ENCODE results near the gene PSG3. TPM values are rescaled to one million over a fixed set of nuclear protein-coding genes. Genes with fewer than 3 reads are reported as not detected.
"Not testable (repeated sequence)": the region's sequence is repeated elsewhere in the genome, so short reads cannot be mapped to it uniquely, and the experiment has no call there.

PSG3 gene
- polyA plus RNA-seq, 1 experiment: 0.39 TPM

GRCh38 chr19:42741726-42742607 lies 1.7 kb upstream of the PSG3 start:
- H3K27me3 ChIP-seq (ENCODE audit: control insufficient read depth, insufficient read depth, low read length); H3K4me3 ChIP-seq (ENCODE audit: low read depth, low read length); H3K36me3 ChIP-seq (ENCODE audit: control insufficient read depth, insufficient read depth, low read length); DNase-seq (ENCODE audit: low read depth); POLR2A ChIA-PET: not testable (repeated sequence)
- peak; percentile 59 for TF ChIP-seq CTCF (IDR thresholded peaks at IDR 0.05; ENCODE audit: insufficient read depth, low read depth, low read length)
- CTCF ChIA-PET: interaction anchor here (0.6 to 4.5 kb wide), 15 partner anchors 10 to 146 kb away, joined by 3 to 41 read pairs (median 4); no protein-coding TSS in a partner anchor

- POLR2A ChIA-PET; H3K4me3 ChIP-seq (ENCODE audit: low read depth, low read length); DNase-seq (ENCODE audit: low read depth); H3K36me3 ChIP-seq (ENCODE audit: control insufficient read depth, insufficient read depth, low read length); H3K27me3 ChIP-seq (ENCODE audit: control insufficient read depth, insufficient read depth, low read length): not testable (repeated sequence)
- CTCF ChIA-PET: interaction anchor here (0.8 kb wide), 1 partner anchor 45 kb away, joined by 5 read pairs; no protein-coding TSS in a partner anchor
These were observed 2.7 kb downstream of the PSG3 start for GRCh38 chr19:42737581-42738011.

- DNase-seq (ENCODE audit: low read depth); H3K36me3 ChIP-seq (ENCODE audit: control insufficient read depth, insufficient read depth, low read length); CTCF ChIA-PET; POLR2A ChIA-PET; H3K4me3 ChIP-seq (ENCODE audit: low read depth, low read length); H3K27me3 ChIP-seq (ENCODE audit: control insufficient read depth, insufficient read depth, low read length): not testable (repeated sequence)
These were observed 11.9 kb downstream of the PSG3 start for GRCh38 chr19:42728341-42728740.

- POLR2A ChIA-PET; CTCF ChIA-PET; H3K4me3 ChIP-seq (ENCODE audit: low read depth, low read length): not testable (repeated sequence)
These were observed 26.3 kb downstream of the PSG3 start for GRCh38 chr19:42714000-42714399.

GRCh38 chr19:42712753-42713152 lies 27.5 kb downstream of the PSG3 start:
- H3K27me3 ChIP-seq (ENCODE audit: control insufficient read depth, insufficient read depth, low read length); H3K4me3 ChIP-seq (ENCODE audit: low read depth, low read length); POLR2A ChIA-PET; H3K36me3 ChIP-seq (ENCODE audit: control insufficient read depth, insufficient read depth, low read length); DNase-seq (ENCODE audit: low read depth): not testable (repeated sequence)
- CTCF ChIA-PET: interaction anchor here (1.3 kb wide), 1 partner anchor 19 kb away, joined by 3 read pairs; no protein-coding TSS in a partner anchor

More at GRCh38 chr19:42714000-42714399, 26.3 kb downstream of the PSG3 start:
- H3K36me3 ChIP-seq (ENCODE audit: control insufficient read depth, insufficient read depth, low read length); H3K27me3 ChIP-seq (ENCODE audit: control insufficient read depth, insufficient read depth, low read length); DNase-seq (ENCODE audit: low read depth): not testable (repeated sequence)

- H3K27me3 ChIP-seq (ENCODE audit: control insufficient read depth, insufficient read depth, low read length); H3K36me3 ChIP-seq (ENCODE audit: control insufficient read depth, insufficient read depth, low read length); POLR2A ChIA-PET; H3K4me3 ChIP-seq (ENCODE audit: low read depth, low read length); CTCF ChIA-PET; DNase-seq (ENCODE audit: low read depth): not testable (repeated sequence)
These were observed 29.3 kb downstream of the PSG3 start for GRCh38 chr19:42710986-42711385.

GRCh38 chr19:42697884-42698283 lies 42.4 kb downstream of the PSG3 start:
- CTCF ChIA-PET: interaction anchor here (1.0 to 3.1 kb wide), 3 partner anchors 12 to 44 kb away, joined by 3 to 14 read pairs (median 3); no protein-coding TSS in a partner anchor
- POLR2A ChIA-PET: no interaction called here

More at GRCh38 chr19:42697884-42698283, 42.4 kb downstream of the PSG3 start:
- Histone ChIP-seq H3K4me3 (ENCODE audit: low read depth, low read length) (no peak overlapping the region), H3K27me3 (ENCODE audit: control insufficient read depth, insufficient read depth, low read length) (no peaks in the 10 kb centered on the region; the same call in none of the 2 replicates), H3K36me3 (ENCODE audit: control insufficient read depth, insufficient read depth, low read length) (no peaks in the 10 kb centered on the region)
- DNase-seq (ENCODE audit: low read depth): no peak
- TF ChIP-seq CTCF (IDR thresholded peaks at IDR 0.05; ENCODE audit: insufficient read depth, low read depth, low read length): no peak

All from BJ (cell line).